Endothelial cell of umbilical vein (primary cell): ENCODE measurements around the gene TENT5C. TPM values are rescaled to one million over a fixed set of nuclear protein-coding genes. Genes with fewer than 3 reads are reported as not detected.

Experiments used
- BruUV-seq: library from RNA; stranded (reverse); fragments of 400-500 nt; replicated peaks from 2 replicates; lab custom pipeline; 2021; lab: Mats Ljungman, UMichigan
- CTCF ChIA-PET: fragments of 300-600, 350-600 bp; sonication (Branson Sonifier 250); formaldehyde crosslinking; loops from one replicate; lab custom pipeline; 2021; ENCODE audit warnings: antibody characterized with exemption, inconsistent platforms; lab: Charles Lee
- POLR2A ChIA-PET: fragments of 300-600, 350-600 bp; sonication (Branson Sonifier 250); formaldehyde crosslinking; loops from one replicate; lab custom pipeline; 2021; ENCODE audit warnings: antibody characterized with exemption, inconsistent platforms; lab: Charles Lee
- DNase-seq: peaks from one replicate; pipeline ENCODE4 v3.0.0-alpha.2; 2011; ENCODE audit warnings: low read depth, low spot score
- FAIRE-seq: peaks from 2 replicates; lab custom pipeline; 2011; peaks lifted over from hg19 to GRCh38; lab: Jason Lieb, UNC
- H2AFZ ChIP-seq: 2 replicates; pipeline ENCODE4 v1.6.0; 2012; ENCODE audit warnings: low read depth, low read length, control low read depth, inconsistent platforms
- H3K27ac ChIP-seq: 2 replicates; pipeline ENCODE4 v1.5.1; 2011; ENCODE audit warnings: low read depth, mild to moderate bottlenecking, control low read depth, low read length, moderate library complexity; ENCODE audit not compliant: insufficient read depth
- H3K27me3 ChIP-seq, 2 experiments: 2 replicates each; pipeline versions ENCODE4 v1.6.0 to v1.6.1; 2011; ENCODE audit warnings: low read length in 2 of 2, mixed read lengths in 1 of 2; ENCODE audit not compliant: control insufficient read depth in 2 of 2, insufficient read depth in 2 of 2
- H3K36me3 ChIP-seq, 2 experiments: 2 replicates in 1 of 2; 3 replicates in 1 of 2; pipeline ENCODE4 v1.5.1; 2011; ENCODE audit warnings: low read length in 2 of 2, mild to moderate bottlenecking in 1 of 2, moderate library complexity in 1 of 2; ENCODE audit not compliant: control insufficient read depth in 2 of 2, insufficient read depth in 2 of 2; ENCODE audit errors: extremely low read depth in 1 of 2
- H3K4me1 ChIP-seq: 3 replicates; pipeline ENCODE4 v1.5.1; 2011; ENCODE audit warnings: mild to moderate bottlenecking, low read length; ENCODE audit not compliant: control insufficient read depth, insufficient read depth; ENCODE audit errors: extremely low read depth
- H3K4me2 ChIP-seq: 2 replicates; pipeline ENCODE4 v1.6.1; 2011; ENCODE audit warnings: low read length, control low read depth, mixed read lengths; ENCODE audit not compliant: insufficient read depth
- H3K4me3 ChIP-seq, 3 experiments: fragments of 200-600 bp in 1 of 3; sonication (generic), shearing (Covaris generic) in 1 of 3; replicated peaks in 1 of 3; 2 replicates each; pipeline ENCODE4 v1.5.1; 2011 to 2016; ENCODE audit warnings: control low read depth in 3 of 3, low read length in 3 of 3, mild to moderate bottlenecking in 2 of 3, inconsistent platforms in 1 of 3, low read depth in 1 of 3, moderate library complexity in 1 of 3; ENCODE audit not compliant: insufficient read depth in 1 of 3
- H3K79me2 ChIP-seq: 2 replicates; pipeline ENCODE4 v1.6.0; 2012; ENCODE audit warnings: low read length, inconsistent platforms; ENCODE audit not compliant: control insufficient read depth, insufficient read depth
- H3K9ac ChIP-seq: replicated peaks from 2 replicates; pipeline ENCODE3; 2011; ENCODE audit warnings: low read length, control low read depth; ENCODE audit not compliant: insufficient read depth; ENCODE audit errors: extremely low read depth
- H3K9me1 ChIP-seq: replicated peaks from 3 replicates; pipeline ENCODE4 v1.6.0; 2011; ENCODE audit warnings: mild to moderate bottlenecking, low read length; ENCODE audit not compliant: control insufficient read depth, insufficient read depth; ENCODE audit errors: extremely low read depth
- H3K9me3 ChIP-seq: replicated peaks from 2 replicates; pipeline ENCODE4 v1.5.1; 2012; ENCODE audit warnings: low read length, inconsistent platforms; ENCODE audit not compliant: control insufficient read depth, insufficient read depth
- H4K20me1 ChIP-seq: replicated peaks from 2 replicates; pipeline ENCODE3; 2011; ENCODE audit warnings: mild to moderate bottlenecking, low read length; ENCODE audit not compliant: control insufficient read depth, insufficient read depth; ENCODE audit errors: extremely low read depth
- EZH2 ChIP-seq: IDR thresholded peaks from 2 replicates; pipeline ENCODE4 v1.6.1; 2012; ENCODE audit warnings: borderline replicate concordance, low read depth, mild to moderate bottlenecking, moderate library complexity, low read length, inconsistent platforms; ENCODE audit not compliant: severe bottlenecking
- FOS ChIP-seq: IDR thresholded peaks from 2 replicates; pipeline ENCODE4 v1.6.1; 2011; ENCODE audit warnings: mild to moderate bottlenecking, low read length, moderate library complexity, borderline replicate concordance; ENCODE audit not compliant: insufficient read depth
- GATA2 ChIP-seq: IDR thresholded peaks from 2 replicates; pipeline ENCODE4 v1.7.0; 2011; ENCODE audit warnings: low read depth, mild to moderate bottlenecking, moderate library complexity, mixed read lengths, low read length; ENCODE audit not compliant: insufficient read length, insufficient read depth
- JUN ChIP-seq: IDR thresholded peaks from 2 replicates; pipeline ENCODE4 v1.6.1; 2011; ENCODE audit warnings: borderline replicate concordance, low read depth; ENCODE audit not compliant: insufficient read length, insufficient read depth
- MYC ChIP-seq: IDR thresholded peaks from one replicate; pipeline ENCODE4 v1.6.1; 2011; ENCODE audit warnings: mild to moderate bottlenecking, low read depth, low read length
- POLR2A ChIP-seq: IDR thresholded peaks from 2 replicates; pipeline ENCODE4 v1.6.1; 2012; ENCODE audit warnings: low read depth, mild to moderate bottlenecking, control low read depth, low read length
- dilution Hi-C: fragments of 300-500 bp; cut with MboI; formaldehyde crosslinking; loops from one replicate; pipeline ENCODE4 v1.15.0; 2019; ENCODE audit warnings: low sequenced_read_pairs; ENCODE audit not compliant: extremely low pct_ligation_motif_present
- intact Hi-C: fragments of 100-400 bp; cut with micrococcal nuclease; formaldehyde crosslinking; loops from one replicate; pipeline ENCODE4 v1.10.0; 2022
- polyA plus RNA-seq, 4 experiments: library from polyadenylated mRNA; depleted of rRNA in 3 of 4; stranded (reverse) in 3 of 4; unstranded in 1 of 4; fragments of >200 nt; gene quantifications; 2 replicates each; pipeline versions ENCODE4 v1.2.1 to v1.2.3, GENCODE V29; 2011 to 2012; ENCODE audit warnings: missing spikeins in 1 of 4
- total RNA-seq: library from RNA; stranded (reverse); gene quantifications from 2 replicates; pipeline ENCODE4 v1.2.3, GENCODE V29; 2021
- TF ChIP-seq, protein P1 (sequence below): IDR thresholded peaks from 2 replicates; pipeline ENCODE4 v1.6.1; 2011; ENCODE audit not compliant: insufficient read depth, insufficient read length
- TF ChIP-seq, protein P2 (sequence below), 2 donors: IDR thresholded peaks; 1 replicate in 1 of 2; 2 replicates in 1 of 2; pipeline ENCODE4 v1.5.1; 2011; ENCODE audit warnings: low read length in 2 of 2, mild to moderate bottlenecking in 2 of 2, moderate library complexity in 2 of 2, control low read depth in 1 of 2, inconsistent platforms in 1 of 2, low read depth in 1 of 2; ENCODE audit not compliant: insufficient read depth in 1 of 2; ENCODE audit errors: extremely low read depth in 1 of 2

Gene TENT5C
- total and polyA plus RNA-seq, 2 donors (not counting 3 experiments of a cell fraction or from before 2014, with no cell fraction given), result 0.06 to 0.22 TPM

DNA sequence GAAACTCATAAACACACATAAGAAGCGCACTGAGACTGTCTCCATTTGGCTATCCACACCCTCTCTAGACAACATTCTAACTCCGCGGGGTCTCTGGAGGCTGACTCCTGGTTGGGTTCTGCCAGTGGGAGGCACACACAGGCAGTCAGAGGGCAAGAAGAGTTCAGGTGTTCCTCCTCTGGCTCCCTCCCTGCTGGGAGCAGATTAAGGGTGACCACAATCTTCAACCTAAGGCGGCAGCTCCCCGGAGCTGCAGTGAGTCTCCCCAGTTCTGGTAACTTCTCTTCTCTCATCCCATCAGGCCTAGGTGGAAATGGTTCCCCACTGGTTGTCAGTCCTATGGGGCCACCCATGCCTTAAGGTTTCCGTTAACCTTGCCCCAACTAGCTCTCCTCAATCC, 7.4 kb upstream of the TENT5C start:
- H3K4me1 ChIP-seq, result no peaks in the 10 kb centered on the region
- no peak overlapping the region for H3K27ac ChIP-seq
- POLR2A ChIA-PET, result no interaction called here
- H3K9ac ChIP-seq, result no peak overlapping the region
- no peak for TF ChIP-seq GATA2
- TF ChIP-seq, protein P1, sequence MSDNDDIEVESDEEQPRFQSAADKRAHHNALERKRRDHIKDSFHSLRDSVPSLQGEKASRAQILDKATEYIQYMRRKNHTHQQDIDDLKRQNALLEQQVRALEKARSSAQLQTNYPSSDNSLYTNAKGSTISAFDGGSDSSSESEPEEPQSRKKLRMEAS, result no peak
- TF ChIP-seq EZH2, result no peak
- TF ChIP-seq, protein P2, sequence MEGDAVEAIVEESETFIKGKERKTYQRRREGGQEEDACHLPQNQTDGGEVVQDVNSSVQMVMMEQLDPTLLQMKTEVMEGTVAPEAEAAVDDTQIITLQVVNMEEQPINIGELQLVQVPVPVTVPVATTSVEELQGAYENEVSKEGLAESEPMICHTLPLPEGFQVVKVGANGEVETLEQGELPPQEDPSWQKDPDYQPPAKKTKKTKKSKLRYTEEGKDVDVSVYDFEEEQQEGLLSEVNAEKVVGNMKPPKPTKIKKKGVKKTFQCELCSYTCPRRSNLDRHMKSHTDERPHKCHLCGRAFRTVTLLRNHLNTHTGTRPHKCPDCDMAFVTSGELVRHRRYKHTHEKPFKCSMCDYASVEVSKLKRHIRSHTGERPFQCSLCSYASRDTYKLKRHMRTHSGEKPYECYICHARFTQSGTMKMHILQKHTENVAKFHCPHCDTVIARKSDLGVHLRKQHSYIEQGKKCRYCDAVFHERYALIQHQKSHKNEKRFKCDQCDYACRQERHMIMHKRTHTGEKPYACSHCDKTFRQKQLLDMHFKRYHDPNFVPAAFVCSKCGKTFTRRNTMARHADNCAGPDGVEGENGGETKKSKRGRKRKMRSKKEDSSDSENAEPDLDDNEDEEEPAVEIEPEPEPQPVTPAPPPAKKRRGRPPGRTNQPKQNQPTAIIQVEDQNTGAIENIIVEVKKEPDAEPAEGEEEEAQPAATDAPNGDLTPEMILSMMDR (IDR thresholded peaks at IDR 0.05; ENCODE audit: extremely low read depth in 1 of 2, insufficient read depth in 1 of 2, low read depth in 1 of 2, low read length in 2 of 2), result no peak
- no peak for TF ChIP-seq POLR2A
- TF ChIP-seq FOS, result no peak
- no peak for TF ChIP-seq JUN
- no peak for TF ChIP-seq MYC
- peaks cover 6 to 11% of the 10 kb centered on the region in 2 experiments for H3K27me3 ChIP-seq
- no peaks in the 10 kb centered on the region for H3K36me3 ChIP-seq
- intact Hi-C loops (no loop called here), dilution Hi-C loops (no loop called here)
- DNase-seq (no peak), FAIRE-seq (no peak)
- no peaks in the 10 kb centered on the region for H3K9me3 ChIP-seq
- no peak overlapping the region for H3K4me2 ChIP-seq
- H4K20me1 ChIP-seq, result no peaks in the 10 kb centered on the region
- H3K9me1 ChIP-seq, result no peaks in the 10 kb centered on the region
- no peak overlapping the region for H3K4me3 ChIP-seq
- no peak overlapping the region for H2AFZ ChIP-seq
- CTCF ChIA-PET, result no interaction called here
- no TSS peak for BruUV-seq
- no peaks in the 10 kb centered on the region for H3K79me2 ChIP-seq
